Heart left ventricle (tissue), 16 donors: ENCODE results near the gene CEP85. TPM values are rescaled to one million over a fixed set of nuclear protein-coding genes. Genes with fewer than 3 reads are reported as not detected.

Source experiments
- ATAC-seq, 4 donors: fragments of 200-7000 bp; cut with Tn5 transposase; one replicate each; pipeline ENCODE4 v1.9.1; 2020 to 2022; ENCODE audit warnings: moderate library complexity in 4 of 4, mild to moderate bottlenecking in 3 of 4, moderate number of reproducible peaks in 1 of 4
- DNase-seq, 5 donors: peaks; one replicate each; pipeline ENCODE4 v3.0.0-alpha.2; 2020
- H3K27ac ChIP-seq, 12 donors: fragments of 200-600 bp; sonication (generic) in 4 of 12; one replicate each; pipeline versions ENCODE4 v1.5.0 to v1.8.0; 2016 to 2022; ENCODE audit warnings: mild to moderate bottlenecking in 2 of 12
- H3K27me3 ChIP-seq, 9 donors: fragments of 200-600 bp; sonication (generic) in 2 of 9; one replicate each; pipeline versions ENCODE4 v1.5.1 to v1.8.0; 2016 to 2022; ENCODE audit warnings: mild to moderate bottlenecking in 3 of 9
- H3K36me3 ChIP-seq, 9 donors: fragments of 200-600 bp; sonication (generic) in 2 of 9; one replicate each; pipeline versions ENCODE4 v1.5.0 to v1.8.0; 2018 to 2022; ENCODE audit warnings: mild to moderate bottlenecking in 2 of 9
- H3K4me1 ChIP-seq, 12 donors: fragments of 200-600 bp; sonication (generic) in 4 of 12; one replicate each; pipeline versions ENCODE4 v1.5.0 to v1.8.0; 2016 to 2022; ENCODE audit warnings: mild to moderate bottlenecking in 3 of 12
- H3K4me3 ChIP-seq, 12 donors: fragments of 200-600 bp; sonication (generic) in 4 of 12; one replicate each; pipeline versions ENCODE4 v1.5.0 to v1.8.0; 2017 to 2022; ENCODE audit warnings: mild to moderate bottlenecking in 9 of 12, moderate library complexity in 4 of 12
- H3K9me3 ChIP-seq, 12 donors: fragments of 200-600 bp; sonication (generic) in 4 of 12; one replicate each; pipeline versions ENCODE4 v1.5.0 to v1.8.0; 2016 to 2022; ENCODE audit warnings: mild to moderate bottlenecking in 1 of 12
- POLR2A ChIP-seq, 2 donors: fragments of 450-650 bp; IDR thresholded peaks; one replicate each; pipeline ENCODE4 v1.6.1; 2017; ENCODE audit warnings: antibody characterized with exemption in 2 of 2, mild to moderate bottlenecking in 2 of 2, moderate library complexity in 2 of 2
- WGBS, 4 donors: extraction: QIAGEN DNeasy Blood & Tissue Kit in 2 of 4; methylation state at CpG; one replicate each; pipeline versions ENCODE4 v1.1.5 to v1.1.7; 2013 to 2018; 5-methylcytosine and 5-hydroxymethylcytosine counted together
- intact Hi-C, 10 donors: fragments of 100-400 bp; cut with DNase I; formaldehyde crosslinking; loops; one replicate each; pipeline versions ENCODE4 v1.11.1 to v1.14.2; 2022
- polyA plus RNA-seq, 2 donors: library from polyadenylated mRNA; stranded (reverse); fragments of 200-250 nt; gene quantifications; one replicate each; pipeline ENCODE4 v1.2.3, GENCODE V29; 2013
- total RNA-seq, 9 donors: library from RNA; depleted of rRNA in 2 of 9; stranded (reverse); fragments of >200 nt in 2 of 9; fragmentation: NEBNext Ultra II Directional in 3 of 9; extraction: Animal tissue kit (Norgen Biotek cat#: 25700) in 3 of 9; gene quantifications; one replicate each; pipeline versions ENCODE4 v1.1.0 to v1.2.4, GENCODE V29; 2016 to 2023
- TF ChIP-seq, protein P1 (sequence below), 12 donors: fragments of 200-600 bp; sonication (generic) in 4 of 12; IDR thresholded peaks; one replicate each; pipeline versions ENCODE4 v1.5.0 to v1.8.0; 2018 to 2022; ENCODE audit warnings: antibody characterized with exemption in 12 of 12, mild to moderate bottlenecking in 5 of 12
- donor health status: ischemic (EF 13 %, LVEDD 7.1; RV severe dilation, severe dysfunction).
- donor health status: healthy with polysubstance abuse.
- donor health status: DM: no; HTN: yes; CAD: no.
- donor health status: DM: no; HTN: no; CAD: no.
- donor health status: ischemic (EF 25% LVEDD 6.9; RV normal size, moderate dysfunction).
- donor health status: ischemic (EF 25% LVEDD 5.7; RV mildly dilated, moderate dysfunction).
- donor health status: healthy.
- donor health status: DM: yes; HTN: yes; CAD: no.
- donor health status: ischemic (EF 35%, LVEDD 5.7; RV mildly dilated, moderate dysfunction).
- donor health status: nonischemic (EF 11% LVEDD 7.7; RV severe dilation, severe dysfunction).
- donor health status: DM: yes; HTN: yes; CAD: no.
- donor health status: PGD.
- donor health status: ischemic (EF 29% LVEDD 5.4; RV normal size, mild dysfunction).
- donor health status: nonischemic (EF 23%, LVEDD 6.1; RV moderate dilation, normal function).

The CEP85 gene
- total and polyA plus RNA-seq, 11 donors, result 13.4 to 180 (median 41.6) TPM

DNA sequence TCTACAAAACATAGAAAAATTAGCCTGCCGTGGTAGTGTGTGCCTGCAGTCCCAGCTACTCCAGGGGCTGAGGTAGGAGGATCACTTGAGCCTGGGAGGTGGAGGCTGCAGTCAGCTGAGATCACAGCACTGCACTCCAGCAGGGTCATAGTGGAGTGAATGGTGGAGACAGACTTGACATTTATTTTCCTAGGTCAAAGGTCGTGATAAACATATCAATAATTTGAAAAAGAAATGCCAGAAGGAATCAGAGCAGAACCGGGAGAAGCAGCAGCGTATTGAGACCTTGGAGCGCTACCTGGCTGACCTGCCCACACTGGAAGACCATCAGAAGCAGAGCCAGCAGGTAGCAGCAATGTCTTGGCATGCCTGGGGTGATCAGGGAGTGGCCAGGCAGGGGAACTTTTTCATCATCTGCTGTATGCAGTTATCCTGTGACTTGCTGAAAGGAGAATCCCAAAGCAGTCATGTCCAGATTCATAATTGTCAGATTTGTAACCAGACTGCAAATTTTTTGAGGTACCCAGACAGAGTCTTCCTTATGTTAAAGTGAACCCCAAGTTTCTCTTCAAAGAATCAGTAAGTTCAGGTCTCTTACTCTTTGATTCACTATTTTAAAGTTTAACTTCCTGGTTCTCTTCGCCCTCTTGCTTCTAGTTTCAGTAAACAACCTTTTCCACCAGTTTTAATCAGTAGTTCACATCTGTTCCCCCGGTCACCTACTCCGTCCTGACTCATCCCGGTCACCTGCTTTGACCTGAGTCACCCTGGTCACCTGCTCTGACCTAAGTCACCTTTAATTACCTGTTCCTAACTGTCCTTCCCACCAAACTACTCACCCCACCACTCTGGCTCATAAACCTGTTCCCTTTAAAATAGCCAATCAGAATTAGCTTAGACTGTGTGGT, 34.5 kb downstream of the CEP85 start:
- H3K9me3 ChIP-seq, result peaks cover 0 to 5% (median 0%) of the 10 kb centered on the region in 12 donors
- H3K27ac ChIP-seq, result no peak overlapping the region
- intact Hi-C loops, result no loop called here
- H3K4me1 ChIP-seq, result peaks cover 0 to 7% (median 0%) of the 10 kb centered on the region in 12 donors
- no peak overlapping the region for H3K4me3 ChIP-seq
- no peak for ATAC-seq
- WGBS, 4 donors, result 96 to 99% (median 97%) methylated on average over 9 of the region's 9 CpGs
- no peaks in the 10 kb centered on the region for H3K27me3 ChIP-seq
- TF ChIP-seq POLR2A (IDR thresholded peaks at IDR 0.05), result no peak
- TF ChIP-seq, protein P1, sequence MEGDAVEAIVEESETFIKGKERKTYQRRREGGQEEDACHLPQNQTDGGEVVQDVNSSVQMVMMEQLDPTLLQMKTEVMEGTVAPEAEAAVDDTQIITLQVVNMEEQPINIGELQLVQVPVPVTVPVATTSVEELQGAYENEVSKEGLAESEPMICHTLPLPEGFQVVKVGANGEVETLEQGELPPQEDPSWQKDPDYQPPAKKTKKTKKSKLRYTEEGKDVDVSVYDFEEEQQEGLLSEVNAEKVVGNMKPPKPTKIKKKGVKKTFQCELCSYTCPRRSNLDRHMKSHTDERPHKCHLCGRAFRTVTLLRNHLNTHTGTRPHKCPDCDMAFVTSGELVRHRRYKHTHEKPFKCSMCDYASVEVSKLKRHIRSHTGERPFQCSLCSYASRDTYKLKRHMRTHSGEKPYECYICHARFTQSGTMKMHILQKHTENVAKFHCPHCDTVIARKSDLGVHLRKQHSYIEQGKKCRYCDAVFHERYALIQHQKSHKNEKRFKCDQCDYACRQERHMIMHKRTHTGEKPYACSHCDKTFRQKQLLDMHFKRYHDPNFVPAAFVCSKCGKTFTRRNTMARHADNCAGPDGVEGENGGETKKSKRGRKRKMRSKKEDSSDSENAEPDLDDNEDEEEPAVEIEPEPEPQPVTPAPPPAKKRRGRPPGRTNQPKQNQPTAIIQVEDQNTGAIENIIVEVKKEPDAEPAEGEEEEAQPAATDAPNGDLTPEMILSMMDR (IDR thresholded peaks at IDR 0.05), result no peak
- no peak for DNase-seq
- H3K36me3 ChIP-seq, result peaks cover 0 to 89% (median 64%) of the 10 kb centered on the region in 9 donors

DNA sequence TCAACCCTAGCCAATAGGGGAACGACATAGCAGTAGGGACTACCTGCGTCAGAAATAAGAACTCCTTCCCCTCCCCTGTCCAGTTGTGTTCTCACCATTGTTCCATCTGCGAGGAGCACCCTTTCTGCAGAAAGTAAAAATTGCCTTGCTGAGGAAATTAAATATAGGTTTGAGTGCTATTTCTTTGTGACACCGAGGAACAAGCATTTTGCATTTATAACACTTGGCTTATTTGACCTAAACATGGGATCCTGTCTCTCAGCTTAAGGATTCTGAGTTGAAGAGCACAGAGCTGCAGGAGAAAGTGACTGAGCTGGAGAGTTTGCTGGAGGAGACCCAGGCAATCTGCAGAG, 35.2 kb downstream of the CEP85 start:
- no peak for DNase-seq
- H3K4me3 ChIP-seq, result no peak overlapping the region
- 97 to 100% (median 98%) methylated on average over 4 of the region's 4 CpGs for WGBS, 4 donors

DNA sequence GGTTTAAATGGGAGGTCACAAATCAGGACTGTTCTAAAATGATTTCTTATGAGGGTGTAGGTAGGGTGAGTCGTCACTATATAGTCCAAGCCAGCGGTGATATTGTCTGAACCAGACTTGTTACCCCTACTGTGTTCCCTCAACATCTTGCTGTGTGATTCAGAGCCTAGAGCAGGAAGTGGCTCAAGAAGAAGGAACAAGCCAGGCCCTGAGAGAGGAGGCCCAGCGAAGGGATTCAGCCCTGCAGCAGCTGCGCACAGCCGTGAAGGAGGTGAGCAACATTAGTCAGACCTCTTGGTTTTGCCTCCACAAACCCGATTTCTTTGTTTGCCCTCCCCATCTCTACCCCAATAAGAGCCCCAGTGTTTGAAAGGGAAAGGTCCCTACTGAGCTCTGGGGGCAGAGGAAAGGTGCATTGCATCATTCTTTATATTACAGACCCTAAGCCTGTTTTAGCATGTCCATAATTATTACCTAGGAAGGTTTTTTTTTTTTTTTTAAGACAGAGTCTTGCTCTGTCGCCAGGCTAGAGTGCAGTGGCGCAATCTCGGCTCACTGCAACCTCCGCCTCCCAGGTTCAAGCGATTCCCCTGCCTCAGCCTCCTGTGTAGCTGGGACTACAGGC, 40.9 kb downstream of the CEP85 start:
- 76 to 87% (median 83%) methylated on average over 11 of the region's 11 CpGs for WGBS, 4 donors
- DNase-seq (peak in 1 of 5 donors; percentile 57), ATAC-seq (no peak)
- Histone ChIP-seq H3K4me1 (peaks cover 8 to 60% (median 49%) of the 10 kb centered on the region in 12 donors), H3K4me3 (no peak overlapping the region), H3K36me3 (peaks cover 0 to 70% (median 49%) of the 10 kb centered on the region in 9 donors), H3K9me3 (no peaks in the 10 kb centered on the region), H3K27me3 (no peaks in the 10 kb centered on the region), H3K27ac (peak overlapping the region in 11 of 12 donors; percentile 75 to 98 (median 86))
- intact Hi-C loops, result loop anchor here in 6 of 10 donors (1.0 to 5.0 kb wide), 5 partner anchors 46 to 163 kb away; partner anchors contain the start of genes C1orf232 (in 2 of the 6), ZNF593 (in 2 of the 6) and PDIK1L (in 1 of the 6)
- no peak for TF ChIP-seq POLR2A (IDR thresholded peaks at IDR 0.05)
- TF ChIP-seq, protein P1 (IDR thresholded peaks at IDR 0.05), result no peak

More for the DNA sequence above, 35.2 kb downstream of the CEP85 start:
- peaks cover 0 to 8% (median 0%) of the 10 kb centered on the region in 12 donors for H3K4me1 ChIP-seq
- TF ChIP-seq, protein P1 (IDR thresholded peaks at IDR 0.05), result no peak
- TF ChIP-seq POLR2A (IDR thresholded peaks at IDR 0.05), result no peak
- H3K27ac ChIP-seq, result no peak overlapping the region
- no peak for ATAC-seq
- intact Hi-C loops, result no loop called here
- H3K27me3 ChIP-seq, result no peaks in the 10 kb centered on the region
- H3K9me3 ChIP-seq, result peaks cover 0 to 5% (median 0%) of the 10 kb centered on the region in 12 donors
- peaks cover 0 to 88% (median 60%) of the 10 kb centered on the region in 9 donors for H3K36me3 ChIP-seq
